Measurements from ENCODE around the gene APBB1.

DNA sequence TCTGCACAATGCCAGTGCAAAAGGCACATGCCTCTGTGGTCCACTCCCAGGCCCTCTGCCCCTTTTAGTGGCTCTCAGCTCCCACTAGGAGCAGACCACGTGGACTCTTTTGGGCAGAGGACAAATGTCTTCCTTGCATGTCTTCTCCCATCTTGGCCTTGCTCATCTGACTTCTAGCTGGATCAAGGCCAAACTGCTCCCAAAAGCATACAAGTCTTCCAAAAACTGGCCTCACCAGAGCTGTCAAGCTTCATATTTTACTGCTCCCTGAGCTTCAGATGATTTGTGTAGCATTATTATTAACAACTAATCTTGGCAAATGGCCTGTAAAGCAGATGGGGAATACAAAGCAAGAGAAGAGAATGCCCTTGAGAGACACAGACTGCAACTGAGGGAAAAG lies 21.7 kb downstream of the APBB1 start:
- TF ChIP-seq EZH2 (IDR thresholded peaks at IDR 0.05; ENCODE audit: low read depth): no peak
- TF ChIP-seq, protein P1, sequence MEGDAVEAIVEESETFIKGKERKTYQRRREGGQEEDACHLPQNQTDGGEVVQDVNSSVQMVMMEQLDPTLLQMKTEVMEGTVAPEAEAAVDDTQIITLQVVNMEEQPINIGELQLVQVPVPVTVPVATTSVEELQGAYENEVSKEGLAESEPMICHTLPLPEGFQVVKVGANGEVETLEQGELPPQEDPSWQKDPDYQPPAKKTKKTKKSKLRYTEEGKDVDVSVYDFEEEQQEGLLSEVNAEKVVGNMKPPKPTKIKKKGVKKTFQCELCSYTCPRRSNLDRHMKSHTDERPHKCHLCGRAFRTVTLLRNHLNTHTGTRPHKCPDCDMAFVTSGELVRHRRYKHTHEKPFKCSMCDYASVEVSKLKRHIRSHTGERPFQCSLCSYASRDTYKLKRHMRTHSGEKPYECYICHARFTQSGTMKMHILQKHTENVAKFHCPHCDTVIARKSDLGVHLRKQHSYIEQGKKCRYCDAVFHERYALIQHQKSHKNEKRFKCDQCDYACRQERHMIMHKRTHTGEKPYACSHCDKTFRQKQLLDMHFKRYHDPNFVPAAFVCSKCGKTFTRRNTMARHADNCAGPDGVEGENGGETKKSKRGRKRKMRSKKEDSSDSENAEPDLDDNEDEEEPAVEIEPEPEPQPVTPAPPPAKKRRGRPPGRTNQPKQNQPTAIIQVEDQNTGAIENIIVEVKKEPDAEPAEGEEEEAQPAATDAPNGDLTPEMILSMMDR (conservative IDR thresholded peaks at IDR 0.05): no peak
